Measurements from ENCODE around the gene CDK16. TPM values are rescaled to one million over a fixed set of nuclear protein-coding genes. Genes with fewer than 3 reads are reported as not detected.

The CDK16 gene
- total RNA-seq, 6 experiments from 2014 or later, result 14.6 to 37.4 (median 29.5) TPM

DNA sequence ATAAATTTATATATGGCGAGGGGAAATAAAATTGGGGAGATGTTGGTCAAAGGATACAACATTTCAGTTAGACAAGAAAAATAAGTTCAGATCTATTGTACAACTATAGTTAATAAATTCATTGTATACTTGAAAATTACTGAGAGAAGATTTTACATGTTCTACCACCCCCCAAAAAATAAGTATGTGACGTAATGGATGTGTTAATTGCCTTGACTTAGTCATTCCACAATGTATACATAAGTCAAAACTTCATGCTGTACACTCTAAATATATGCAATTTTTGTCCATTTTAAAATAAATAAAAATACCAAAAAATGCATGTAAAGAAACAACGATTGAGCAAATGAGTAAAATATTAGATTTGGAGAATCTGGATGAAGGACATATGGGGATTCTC, 16.1 kb downstream of the CDK16 start:
- H3K27ac ChIP-seq, result peak overlapping the region in 2 of 3 donors; percentile 92 to 97
- DNase-seq, result no peak

DNA sequence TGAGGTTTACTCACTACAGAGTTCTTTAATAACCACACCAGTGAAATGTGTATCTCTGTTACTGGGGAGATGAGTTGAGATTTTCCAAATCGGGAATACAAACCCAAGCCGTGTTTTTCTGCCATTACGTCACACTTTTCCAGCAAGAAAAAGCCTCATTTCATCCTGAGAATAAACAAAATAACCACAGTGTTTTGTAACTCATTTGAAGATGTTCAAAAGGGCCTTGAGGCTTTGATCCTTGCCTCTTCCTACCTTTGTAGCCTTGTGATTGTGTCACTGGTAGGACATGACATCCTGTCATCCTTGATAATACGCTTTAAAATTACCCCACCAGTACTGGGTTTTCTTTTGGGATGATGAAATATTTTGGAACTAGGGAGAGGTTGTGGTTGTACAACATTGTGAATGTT, 17.2 kb downstream of the CDK16 start:
- Histone ChIP-seq H3K4me1 (no peaks in the 10 kb centered on the region), H3K36me3 (no peaks in the 10 kb centered on the region), H3K4me3 (no peak overlapping the region), H3K9me3 (no peaks in the 10 kb centered on the region), H3K27me3 (no peaks in the 10 kb centered on the region), H3K27ac (no peak overlapping the region)
- 71% methylated on average over 4 of the region's 4 CpGs for WGBS (ENCODE audit: insufficient coverage, low coverage, low lambda C conversion rate, missing lambda C conversion rate)
- intact Hi-C loops (cut with DNase I), result no loop called here
- no peak for DNase-seq
- TF ChIP-seq, protein P1, sequence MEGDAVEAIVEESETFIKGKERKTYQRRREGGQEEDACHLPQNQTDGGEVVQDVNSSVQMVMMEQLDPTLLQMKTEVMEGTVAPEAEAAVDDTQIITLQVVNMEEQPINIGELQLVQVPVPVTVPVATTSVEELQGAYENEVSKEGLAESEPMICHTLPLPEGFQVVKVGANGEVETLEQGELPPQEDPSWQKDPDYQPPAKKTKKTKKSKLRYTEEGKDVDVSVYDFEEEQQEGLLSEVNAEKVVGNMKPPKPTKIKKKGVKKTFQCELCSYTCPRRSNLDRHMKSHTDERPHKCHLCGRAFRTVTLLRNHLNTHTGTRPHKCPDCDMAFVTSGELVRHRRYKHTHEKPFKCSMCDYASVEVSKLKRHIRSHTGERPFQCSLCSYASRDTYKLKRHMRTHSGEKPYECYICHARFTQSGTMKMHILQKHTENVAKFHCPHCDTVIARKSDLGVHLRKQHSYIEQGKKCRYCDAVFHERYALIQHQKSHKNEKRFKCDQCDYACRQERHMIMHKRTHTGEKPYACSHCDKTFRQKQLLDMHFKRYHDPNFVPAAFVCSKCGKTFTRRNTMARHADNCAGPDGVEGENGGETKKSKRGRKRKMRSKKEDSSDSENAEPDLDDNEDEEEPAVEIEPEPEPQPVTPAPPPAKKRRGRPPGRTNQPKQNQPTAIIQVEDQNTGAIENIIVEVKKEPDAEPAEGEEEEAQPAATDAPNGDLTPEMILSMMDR (IDR thresholded peaks at IDR 0.05), result no peak
- no peak for TF ChIP-seq POLR2A (IDR thresholded peaks at IDR 0.05)
- ATAC-seq, result no peak

More for the DNA sequence above, 16.1 kb downstream of the CDK16 start:
- Histone ChIP-seq H3K36me3 (no peaks in the 10 kb centered on the region), H3K4me3 (peak overlapping the region in 2 of 3 donors; percentile 48 to 60), H3K9me3 (no peaks in the 10 kb centered on the region), H3K27me3 (no peaks in the 10 kb centered on the region), H3K4me1 (no peaks in the 10 kb centered on the region)
- no peak for ATAC-seq
- WGBS (ENCODE audit: insufficient coverage, low coverage, low lambda C conversion rate, missing lambda C conversion rate), result 52% methylated on average over 3 of the region's 3 CpGs
- TF ChIP-seq, protein P1 (IDR thresholded peaks at IDR 0.05), result no peak
- no peak for TF ChIP-seq POLR2A (IDR thresholded peaks at IDR 0.05)
- intact Hi-C loops (cut with DNase I), result no loop called here

DNA sequence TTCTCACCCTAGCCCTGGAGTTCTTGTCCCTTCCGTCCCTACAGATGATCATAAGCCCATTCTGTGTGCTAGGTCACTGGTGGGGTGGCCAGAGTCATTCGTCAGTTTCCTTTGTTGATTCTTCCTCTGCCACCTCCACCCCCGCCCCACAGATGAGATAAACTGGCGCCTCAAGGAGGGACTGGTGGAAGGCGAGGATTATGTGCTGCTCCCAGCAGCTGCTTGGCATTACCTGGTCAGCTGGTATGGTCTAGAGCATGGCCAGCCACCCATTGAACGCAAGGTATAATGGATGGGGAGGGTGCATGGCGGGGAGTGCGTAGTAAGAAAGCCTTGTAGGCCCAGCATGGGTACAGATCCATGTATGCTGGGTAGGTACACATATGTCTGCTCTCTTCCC, 20.7 kb downstream of the CDK16 start:
- intact Hi-C loops (cut with DNase I), result no loop called here
- no peaks in the 10 kb centered on the region for H3K27me3 ChIP-seq
- H3K27ac ChIP-seq, result no peak overlapping the region
- H3K4me3 ChIP-seq, result no peak overlapping the region
- no peaks in the 10 kb centered on the region for H3K36me3 ChIP-seq
- H3K9me3 ChIP-seq, result no peaks in the 10 kb centered on the region
- 69% methylated on average over 6 of the region's 8 CpGs for WGBS (ENCODE audit: insufficient coverage, low coverage, low lambda C conversion rate, missing lambda C conversion rate)
- TF ChIP-seq, protein P1 (IDR thresholded peaks at IDR 0.05), result no peak
- no peak for TF ChIP-seq POLR2A (IDR thresholded peaks at IDR 0.05)
- DNase-seq (peak in 1 of 3 donors; percentile 15), ATAC-seq (peak in 1 of 4 donors; percentile 12)
- H3K4me1 ChIP-seq, result no peaks in the 10 kb centered on the region

DNA sequence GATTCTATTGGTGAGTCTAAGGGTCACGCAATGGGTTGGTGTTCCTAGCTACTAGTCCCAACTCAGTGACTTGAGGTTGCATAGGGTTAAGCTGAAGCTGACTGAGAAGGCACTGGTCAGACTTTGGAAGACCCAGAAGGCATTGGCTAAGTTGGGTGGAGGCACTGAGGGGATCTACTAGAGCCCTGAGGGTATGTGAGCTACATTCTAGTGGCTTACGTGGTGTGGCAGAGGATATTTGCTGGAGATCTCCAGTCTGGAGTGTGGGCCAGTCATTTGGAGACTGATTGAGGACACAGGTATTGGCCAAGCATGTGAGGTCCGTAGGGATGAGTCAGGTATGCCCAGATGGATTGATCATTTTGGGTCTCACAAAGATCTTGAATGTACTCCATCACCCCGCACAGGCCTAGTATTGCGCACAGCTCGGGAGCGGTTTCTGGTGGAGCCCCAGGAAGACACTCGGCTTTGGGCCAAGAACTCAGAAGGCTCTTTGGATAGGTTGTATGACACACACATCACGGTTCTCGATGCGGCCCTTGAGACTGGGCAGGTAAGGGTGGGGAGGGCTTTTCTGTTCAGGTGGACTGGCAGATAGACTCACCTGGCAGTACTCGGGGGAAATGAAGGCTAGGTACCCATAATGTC, 21.5 kb downstream of the CDK16 start:
- ATAC-seq (no peak), DNase-seq (peak in 1 of 3 donors; percentile 19)
- no peaks in the 10 kb centered on the region for H3K4me1 ChIP-seq
- H3K27ac ChIP-seq, result no peak overlapping the region
- H3K4me3 ChIP-seq, result no peak overlapping the region
- intact Hi-C loops (cut with DNase I), result no loop called here
- WGBS (ENCODE audit: insufficient coverage, low coverage, low lambda C conversion rate, missing lambda C conversion rate), result 87% methylated on average over 3 of the region's 12 CpGs
- peaks cover 0 to 5% (median 0%) of the 10 kb centered on the region in 4 donors for H3K36me3 ChIP-seq
- no peaks in the 10 kb centered on the region for H3K9me3 ChIP-seq
- TF ChIP-seq POLR2A (IDR thresholded peaks at IDR 0.05), result no peak
- TF ChIP-seq, protein P1 (IDR thresholded peaks at IDR 0.05), result no peak
- no peaks in the 10 kb centered on the region for H3K27me3 ChIP-seq
